ENCODE results near the gene GNB4.

Gene GNB4

GRCh38 chr3:179375091-179375999 lies 75.9 kb downstream of the GNB4 start:
- Mint-ChIP-seq H3K9me3 (no peaks in the 10 kb centered on the region), H3K27me3 (no peaks in the 10 kb centered on the region), H3K27ac (no peak overlapping the region), H3K36me3 (ENCODE audit: low read depth) (peaks cover 60% of the 10 kb centered on the region), H3K4me1 (ENCODE audit: low read depth) (no peaks in the 10 kb centered on the region), H3K4me3 (no peak overlapping the region)
- intact Hi-C loops (cut with micrococcal nuclease), result no loop called here

- Mint-ChIP-seq H3K27ac (no peak overlapping the region), H3K4me3 (no peak overlapping the region), H3K27me3 (no peaks in the 10 kb centered on the region), H3K36me3 (ENCODE audit: low read depth) (peaks cover 51% of the 10 kb centered on the region), H3K9me3 (no peaks in the 10 kb centered on the region), H3K4me1 (ENCODE audit: low read depth) (no peaks in the 10 kb centered on the region)
- intact Hi-C loops (cut with micrococcal nuclease), result no loop called here
Observed at GRCh38 chr3:179373938-179374337, 77.3 kb downstream of the GNB4 start.

DNA sequence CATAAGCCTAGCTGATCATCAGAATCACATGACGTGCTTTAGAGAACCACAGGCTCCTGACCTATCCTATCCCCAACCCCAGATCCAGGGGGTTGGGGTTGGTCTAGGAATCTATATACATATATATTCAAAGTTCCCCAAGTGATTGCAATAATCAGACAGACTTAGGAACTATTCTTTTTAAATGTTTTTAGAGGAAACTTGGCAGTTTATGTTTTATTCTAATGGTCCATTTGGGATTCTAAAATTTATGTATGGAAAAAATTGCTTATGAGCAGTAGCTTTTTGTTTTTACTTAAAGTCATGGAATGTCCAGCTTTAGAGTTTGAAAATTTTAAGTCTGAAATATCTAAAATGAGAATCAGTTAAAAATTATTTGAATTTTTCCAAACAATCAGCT lies 81.6 kb downstream of the GNB4 start:
- peaks cover 49% of the 10 kb centered on the region for H3K36me3 Mint-ChIP-seq (ENCODE audit: low read depth)
- no peaks in the 10 kb centered on the region for H3K9me3 Mint-ChIP-seq
- H3K27me3 Mint-ChIP-seq, result no peaks in the 10 kb centered on the region
- no peak overlapping the region for H3K4me3 Mint-ChIP-seq
- no peak overlapping the region for H3K27ac Mint-ChIP-seq
- H3K4me1 Mint-ChIP-seq (ENCODE audit: low read depth), result no peaks in the 10 kb centered on the region
- intact Hi-C loops (cut with micrococcal nuclease), result no loop called here

DNA sequence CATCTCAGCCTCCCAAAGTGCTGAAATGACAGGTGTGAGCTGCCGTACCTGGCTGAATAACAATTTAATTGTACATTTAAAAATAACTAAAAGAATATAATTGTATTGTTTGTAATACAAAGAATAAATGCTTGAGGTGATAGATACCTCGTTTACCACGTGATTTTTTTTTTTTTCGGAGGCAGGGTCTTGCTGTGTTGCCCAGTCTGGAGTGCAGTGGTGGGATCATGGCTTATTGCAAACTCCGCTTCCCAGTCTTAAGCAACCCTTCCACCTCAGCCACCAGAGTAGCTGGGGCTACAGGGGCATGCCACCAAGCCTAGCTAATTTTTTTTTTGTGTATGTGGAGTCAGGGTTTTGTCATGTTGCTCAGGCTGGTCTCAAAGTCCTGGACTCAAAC lies 87.9 kb downstream of the GNB4 start:
- Mint-ChIP-seq H3K27me3 (no peaks in the 10 kb centered on the region), H3K27ac (no peak overlapping the region), H3K36me3 (ENCODE audit: low read depth) (peaks cover 77% of the 10 kb centered on the region), H3K4me1 (ENCODE audit: low read depth) (no peaks in the 10 kb centered on the region), H3K4me3 (no peak overlapping the region), H3K9me3 (no peaks in the 10 kb centered on the region)
- intact Hi-C loops (cut with micrococcal nuclease), result no loop called here

GRCh38 chr3:179355996-179356395 lies 95.3 kb downstream of the GNB4 start:
- Mint-ChIP-seq H3K4me1 (ENCODE audit: low read depth) (peaks cover 8% of the 10 kb centered on the region), H3K9me3 (no peaks in the 10 kb centered on the region), H3K27me3 (no peaks in the 10 kb centered on the region), H3K27ac (no peak overlapping the region), H3K4me3 (no peak overlapping the region), H3K36me3 (ENCODE audit: low read depth) (peaks cover 92% of the 10 kb centered on the region)
- intact Hi-C loops (cut with micrococcal nuclease), result no loop called here

DNA sequence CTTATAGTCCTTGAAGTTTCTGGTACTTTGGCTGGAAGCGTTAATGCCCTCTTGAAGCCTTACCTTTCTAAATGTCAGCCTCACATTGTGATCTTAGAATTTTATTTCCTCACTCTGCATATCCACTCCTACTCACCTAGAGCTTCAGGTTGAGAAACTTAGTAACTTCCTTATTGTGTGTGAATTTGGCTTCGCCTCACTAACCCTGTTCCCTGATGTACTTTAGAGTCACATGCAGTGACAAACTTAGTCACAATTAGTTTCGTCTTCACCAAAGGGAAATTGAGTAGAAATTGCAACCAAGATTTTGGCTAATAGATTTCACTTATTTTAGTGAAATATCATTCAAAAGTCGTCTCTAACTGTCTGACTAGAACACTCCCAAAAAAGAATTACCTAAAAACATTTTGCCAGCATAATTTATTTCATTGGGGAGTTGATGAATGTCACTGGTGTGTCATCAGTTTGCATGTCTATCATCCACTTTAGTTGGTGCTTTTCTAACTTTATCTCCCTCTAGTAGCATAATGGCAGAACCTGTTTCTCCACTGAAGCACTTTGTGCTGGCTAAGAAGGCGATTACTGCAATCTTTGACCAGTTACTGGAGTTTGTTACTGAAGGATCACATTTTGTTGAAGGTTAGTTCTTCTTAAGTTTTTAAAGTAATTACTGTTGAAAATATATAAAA lies 102.8 kb downstream of the GNB4 start:
- H3K36me3 Mint-ChIP-seq (ENCODE audit: low read depth), result peaks cover 53% of the 10 kb centered on the region
- intact Hi-C loops (cut with micrococcal nuclease), result loop anchor here (10.0 kb wide), 1 partner anchor 1256 kb away; the partner anchor contains the start of gene TTC14
- peak overlapping the region; percentile 98 for H3K4me3 Mint-ChIP-seq
- H3K27me3 Mint-ChIP-seq, result peaks cover 2% of the 10 kb centered on the region
- H3K27ac Mint-ChIP-seq, result peak overlapping the region; percentile 94
- H3K9me3 Mint-ChIP-seq, result no peaks in the 10 kb centered on the region
- peaks cover 18% of the 10 kb centered on the region for H3K4me1 Mint-ChIP-seq (ENCODE audit: low read depth)

- Mint-ChIP-seq H3K4me1 (ENCODE audit: low read depth) (peaks cover 16% of the 10 kb centered on the region), H3K4me3 (peak within 1 kb of the TSS; percentile 98), H3K9me3 (no peaks in the 10 kb centered on the region), H3K36me3 (ENCODE audit: low read depth) (peaks cover 44% of the 10 kb centered on the region), H3K27me3 (peaks cover 2% of the 10 kb centered on the region), H3K27ac (peak within 1 kb of the TSS; percentile 94)
- intact Hi-C loops (cut with micrococcal nuclease), result loop anchor here (1.0 to 10.0 kb wide), 6 partner anchors 25 to 1257 kb away; partner anchors contain the start of genes ACTL6A, GNB4, MRPL47 and NDUFB5
Observed at GRCh38 chr3:179347345-179348194, 103.7 kb downstream of the GNB4 start, which contains the start of gene MFN1. Gene MFN1 (plus strand): TSS chr3:179347709. CDS start chr3:179348852, 1,143 bp downstream.

Measured in dendritic cell treated with granulocyte-macrophage colony-stimulating factor and Interleukin-4, amounts not matched to agents 40 ng/mL and 50 ng/mL, for 4 days (primary cell).